ENCODE measurements around the gene SPRING1. TPM values are rescaled to one million over a fixed set of nuclear protein-coding genes. Genes with fewer than 3 reads are reported as not detected.

SPRING1 gene
- total and polyA plus RNA-seq, 2 of the 4 experiments (the other 2 are of a cell fraction): 12.4 to 14.0 TPM

- H4K91ac ChIP-seq (ENCODE audit: insufficient read depth, low read depth, low read length): no peak overlapping the region
- TF ChIP-seq ELK1 (IDR thresholded peaks at IDR 0.05; ENCODE audit: borderline replicate concordance, low read depth, low read length) (no peak), CTCF (conservative IDR thresholded peaks at IDR 0.05; ENCODE audit: low read depth, low read length) (no peak), MAZ (IDR thresholded peaks at IDR 0.05; ENCODE audit: borderline replicate concordance, low read depth, low read length) (no peak), CHD1 (IDR thresholded peaks at IDR 0.05; ENCODE audit: low read depth, low read length) (no peak), NFE2L2 (IDR thresholded peaks at IDR 0.05; ENCODE audit: low read depth, low read length) (no peak), MXI1 (IDR thresholded peaks at IDR 0.05; ENCODE audit: borderline replicate concordance, low read depth, low read length) (no peak), POLR2A (IDR thresholded peaks at IDR 0.05; ENCODE audit: low read depth, low read length) (no peak), FOS (IDR thresholded peaks at IDR 0.05; ENCODE audit: low read depth, low read length) (no peak), RAD21 (IDR thresholded peaks at IDR 0.05; ENCODE audit: low read length) (no peak), BHLHE40 (IDR thresholded peaks at IDR 0.05; ENCODE audit: low read depth, low read length) (no peak), CEBPB (IDR thresholded peaks at IDR 0.05; ENCODE audit: low read depth, low read length) (no peak), MAFK (IDR thresholded peaks at IDR 0.05; ENCODE audit: low read depth, low read length) (no peak), RFX5 (IDR thresholded peaks at IDR 0.05; ENCODE audit: low read depth, low read length) (no peak), SMC3 (IDR thresholded peaks at IDR 0.05; ENCODE audit: low read depth, low read length) (no peak), RCOR1 (IDR thresholded peaks at IDR 0.05; ENCODE audit: insufficient replicate concordance, low read length) (no peak), USF2 (IDR thresholded peaks at IDR 0.05; ENCODE audit: low read depth, low read length) (no peak)
- no peaks in the 10 kb centered on the region for H3K9me1 ChIP-seq (ENCODE audit: insufficient read depth, low read length)
- no peak overlapping the region for H2AK9ac ChIP-seq (replicated peaks; ENCODE audit: low read depth, low read length, poor library complexity)
- H2AK5ac ChIP-seq (ENCODE audit: low read depth, low read length): no peak overlapping the region
- ChIA-PET CTCF (no interaction called here), POLR2A (ENCODE audit: unreplicated experiment) (no interaction called here)
- no peaks in the 10 kb centered on the region for H3K9me3 ChIP-seq (ENCODE audit: control insufficient read depth, insufficient read depth, low read length)
- no CpG with 5 or more reads among the region's 1 CpG for WGBS, 2 experiments (ENCODE audit: extremely low coverage in 2 of 2, insufficient read length in 1 of 2)
- ATAC-seq (ENCODE audit: low read depth) (no peak), DNase-seq (no peak)
- H2AFZ ChIP-seq (replicated peaks; ENCODE audit: low read length, poor library complexity): no peak overlapping the region
- H3K23ac ChIP-seq (ENCODE audit: low read depth, low read length): no peak overlapping the region
- H3K27me3 ChIP-seq (ENCODE audit: control insufficient read depth, insufficient read depth, low read length): no peaks in the 10 kb centered on the region
- dilution Hi-C loops (cut with HindIII; ENCODE audit: low sequenced_read_pairs, unreplicated experiment) (no loop called here), intact Hi-C loops (cut with micrococcal nuclease) (no loop called here), in situ Hi-C loops (cut with MboI; ENCODE audit: low sequenced_read_pairs) (no loop called here)
- no peak overlapping the region for H3K14ac ChIP-seq (replicated peaks; ENCODE audit: low read depth, low read length)
- H2BK5ac ChIP-seq (ENCODE audit: low read depth, low read length, poor library complexity, severe bottlenecking): no peak overlapping the region
- no peak overlapping the region for H4K8ac ChIP-seq (ENCODE audit: low read depth in 2 of 2, low read length in 2 of 2)
- no TSS peak for BruUV-seq (replicated peaks)
- H3K4me1 ChIP-seq (ENCODE audit: control insufficient read depth, insufficient read depth, low read length): no peaks in the 10 kb centered on the region
- H3K36me3 ChIP-seq (ENCODE audit: control insufficient read depth, insufficient read depth, low read length): no peaks in the 10 kb centered on the region
- no peak overlapping the region for H2BK120ac ChIP-seq (ENCODE audit: low read depth, low read length)
- no peak overlapping the region for H4K5ac ChIP-seq (ENCODE audit: low read depth, low read length)
- H2BK20ac ChIP-seq (ENCODE audit: low read depth, low read length): no peak overlapping the region
- no peak overlapping the region for H3K4me2 ChIP-seq (ENCODE audit: low read depth, low read length)
- H3K27ac ChIP-seq (ENCODE audit: insufficient read depth, low read length): no peak overlapping the region
- H3K79me1 ChIP-seq (ENCODE audit: low read depth in 1 of 2, low read length in 2 of 2): no peaks in the 10 kb centered on the region
- H3K4me3 ChIP-seq (ENCODE audit: insufficient read depth, low read depth, low read length): no peak overlapping the region
- H4K20me1 ChIP-seq (ENCODE audit: insufficient read depth, low read length): no peaks in the 10 kb centered on the region
- H3K9ac ChIP-seq (ENCODE audit: low read depth, low read length): no peak overlapping the region
- H2BK15ac ChIP-seq (ENCODE audit: low read depth, low read length): no peak overlapping the region
- H3K18ac ChIP-seq (ENCODE audit: low read depth, low read length): no peak overlapping the region
- no peak overlapping the region for H3K56ac ChIP-seq (ENCODE audit: extremely low read depth, insufficient read depth, low read length)
- no peak overlapping the region for H3K4ac ChIP-seq (ENCODE audit: low read depth, low read length)
Observed at GRCh38 chr12:116777245-116777644, 39.4 kb upstream of the SPRING1 start.
